Fibroblast of upper back skin (primary cell): ENCODE results near the gene ANKS1B.

Experiments
- DNase-seq: peaks from one replicate; pipeline ENCODE4 v3.0.0-alpha.2; 2013

Gene ANKS1B

GRCh38 chr12:98788396-98788795 is 1196.3 kb downstream of the ANKS1B start:
- no peak for DNase-seq

GRCh38 chr12:98786653-98787052 is 1198.1 kb downstream of the ANKS1B start:
- DNase-seq, result no peak

- DNase-seq, result no peak
Measured at GRCh38 chr12:98783420-98783819, 1201.3 kb downstream of the ANKS1B start.

- DNase-seq, result no peak
Measured at GRCh38 chr12:98780261-98780660, 1204.5 kb downstream of the ANKS1B start.

GRCh38 chr12:98772818-98773217 is 1211.9 kb downstream of the ANKS1B start:
- no peak for DNase-seq

- no peak for DNase-seq
Measured at GRCh38 chr12:98771811-98772752, 1212.7 kb downstream of the ANKS1B start.

- DNase-seq, result no peak
Measured at GRCh38 chr12:98770230-98770629, 1214.5 kb downstream of the ANKS1B start.

- peak; percentile 25 for DNase-seq
Measured at GRCh38 chr12:98769068-98769467, 1215.7 kb downstream of the ANKS1B start.

- DNase-seq, result no peak
Measured at GRCh38 chr12:98767248-98767647, 1217.5 kb downstream of the ANKS1B start.

GRCh38 chr12:98763656-98764055 is 1221.1 kb downstream of the ANKS1B start:
- DNase-seq, result peak; percentile 19

- peak; percentile 32 for DNase-seq
Measured at GRCh38 chr12:98758331-98758730, 1226.4 kb downstream of the ANKS1B start.

- no peak for DNase-seq
Measured at GRCh38 chr12:98757455-98757854, 1227.3 kb downstream of the ANKS1B start.

- DNase-seq, result peak; percentile 77
Measured at GRCh38 chr12:98755855-98756254, 1228.9 kb downstream of the ANKS1B start.

- peak; percentile 59 for DNase-seq
Measured at GRCh38 chr12:98754095-98754494, 1230.6 kb downstream of the ANKS1B start.

GRCh38 chr12:98752726-98753125 is 1232.0 kb downstream of the ANKS1B start:
- peak; percentile 85 for DNase-seq

GRCh38 chr12:98751580-98752115 is 1233.1 kb downstream of the ANKS1B start:
- DNase-seq, result no peak

GRCh38 chr12:98750511-98750910 is 1234.2 kb downstream of the ANKS1B start:
- peak; percentile 83 for DNase-seq

- DNase-seq, result no peak
Measured at GRCh38 chr12:98748463-98748862, 1236.3 kb downstream of the ANKS1B start.

GRCh38 chr12:98745578-98746391 is 1239.0 kb downstream of the ANKS1B start:
- peak; percentile 17 for DNase-seq

- DNase-seq, result no peak
Measured at GRCh38 chr12:98744680-98745079, 1240.1 kb downstream of the ANKS1B start.

GRCh38 chr12:98743362-98743953 is 1241.3 kb downstream of the ANKS1B start:
- no peak for DNase-seq

GRCh38 chr12:98741556-98742265 is 1243.0 kb downstream of the ANKS1B start:
- DNase-seq, result peak; percentile 19
